Stimulated activated CD4-positive, alpha-beta T cell treated with anti-CD3 and anti-CD28 coated beads, TNF-alpha, amount 100 ng/mL, for 48 hours (primary cell): Measurements from ENCODE around the gene KREMEN2.
A peak's percentile ranks its signal among the peaks of the same experiment; 100 is the strongest.
"Not testable (repeated sequence)": the region's sequence is repeated elsewhere in the genome, so short reads cannot be mapped to it uniquely, and the experiment has no call there.

Source experiments
- DNase-seq, 3 donors: peaks; one replicate each; pipeline ENCODE4 v3.0.0-alpha.2; 2020; ENCODE audit warnings: low read depth in 3 of 3

KREMEN2 gene

GRCh38 chr16:2963723-2964474, at the start of gene KREMEN2:
KREMEN2 (plus strand) TSS chr16:2964275; CDS start chr16:2964521, 246 bp downstream.
- peak in 1 of 3 donors; percentile 27 for DNase-seq

- DNase-seq, result no peak
These were observed 48.7 kb upstream of the KREMEN2 start for GRCh38 chr16:2915196-2915929.

DNA sequence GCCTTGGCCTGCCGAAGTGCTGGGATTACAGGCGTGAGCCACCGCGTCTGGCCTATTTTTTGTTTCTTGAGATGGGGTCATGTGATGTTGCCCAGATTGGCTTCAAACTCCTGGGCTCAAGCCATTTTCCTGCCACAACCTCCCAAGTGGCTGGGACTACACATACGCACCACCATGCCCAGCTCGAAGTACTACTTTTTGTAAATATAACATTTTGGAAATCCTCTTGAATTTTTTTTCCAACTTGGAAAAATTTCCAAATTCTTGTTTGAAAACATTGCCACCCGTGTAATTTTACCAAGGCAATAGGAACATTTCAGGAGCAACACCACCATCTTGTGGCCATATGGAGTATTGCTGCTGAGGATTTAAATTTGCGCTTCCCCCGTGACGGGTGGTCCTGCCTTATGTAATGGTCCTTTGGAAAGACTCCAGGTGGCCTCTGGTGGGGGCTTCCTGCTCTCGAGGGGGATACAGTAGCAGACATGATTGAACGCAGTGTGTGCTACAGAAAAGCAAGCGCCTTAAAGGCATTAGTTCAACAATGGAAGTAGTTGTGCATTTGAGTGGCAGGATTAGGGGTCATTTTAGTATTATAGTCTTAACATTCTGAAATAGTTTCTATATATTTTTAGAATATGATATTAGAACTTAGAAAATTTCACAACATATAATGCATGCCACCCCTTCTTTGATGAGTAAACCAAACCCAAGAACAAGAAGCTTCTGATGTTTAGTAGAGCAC, 44.4 kb upstream of the KREMEN2 start:
- peak in 2 of 3 donors; percentile 38 for DNase-seq

- no peak for DNase-seq
These were observed 40.6 kb upstream of the KREMEN2 start for GRCh38 chr16:2923481-2923880.

DNA sequence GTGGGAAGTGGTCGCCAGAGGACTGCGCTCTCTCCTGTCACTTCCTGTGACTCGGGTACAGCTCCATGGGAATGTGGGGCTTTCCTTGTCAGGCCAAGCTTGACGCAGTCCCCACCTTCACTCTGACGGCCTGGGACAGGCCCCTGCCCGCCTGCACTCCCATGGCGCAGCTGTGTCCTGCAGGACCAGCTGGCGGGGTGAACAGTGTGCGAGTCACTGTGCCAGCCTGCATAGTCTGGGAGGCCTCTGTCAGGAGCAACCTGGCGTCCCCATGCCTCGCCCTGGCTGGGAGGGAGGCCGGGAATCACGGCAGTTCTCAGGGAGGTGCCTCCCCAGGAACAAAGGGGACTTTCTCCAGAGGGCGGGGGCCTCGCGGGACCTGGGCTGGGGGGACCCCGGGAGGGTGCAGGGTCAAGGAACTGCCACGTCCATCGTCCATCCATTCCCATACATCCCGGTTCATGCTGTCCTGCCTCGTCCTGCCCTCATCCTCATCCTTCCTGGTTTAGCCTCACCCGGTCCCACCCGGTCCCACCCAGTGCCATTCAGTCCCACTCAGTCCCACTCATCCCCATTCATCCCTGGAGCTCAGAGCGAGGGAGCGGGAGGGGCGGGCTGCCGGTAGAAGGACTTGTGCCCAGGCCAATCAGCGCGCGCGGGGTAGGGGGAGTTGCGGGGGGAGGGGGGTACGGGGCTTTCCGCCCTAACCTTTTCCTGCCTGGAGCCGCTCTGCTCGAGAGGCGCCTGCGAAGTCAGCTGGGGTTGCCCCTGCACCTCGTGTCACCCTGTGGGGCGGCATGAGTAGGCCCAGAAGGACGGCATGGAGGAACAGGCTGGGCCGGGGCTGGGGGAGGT, 38.9 kb upstream of the KREMEN2 start:
- DNase-seq, result no peak

DNA sequence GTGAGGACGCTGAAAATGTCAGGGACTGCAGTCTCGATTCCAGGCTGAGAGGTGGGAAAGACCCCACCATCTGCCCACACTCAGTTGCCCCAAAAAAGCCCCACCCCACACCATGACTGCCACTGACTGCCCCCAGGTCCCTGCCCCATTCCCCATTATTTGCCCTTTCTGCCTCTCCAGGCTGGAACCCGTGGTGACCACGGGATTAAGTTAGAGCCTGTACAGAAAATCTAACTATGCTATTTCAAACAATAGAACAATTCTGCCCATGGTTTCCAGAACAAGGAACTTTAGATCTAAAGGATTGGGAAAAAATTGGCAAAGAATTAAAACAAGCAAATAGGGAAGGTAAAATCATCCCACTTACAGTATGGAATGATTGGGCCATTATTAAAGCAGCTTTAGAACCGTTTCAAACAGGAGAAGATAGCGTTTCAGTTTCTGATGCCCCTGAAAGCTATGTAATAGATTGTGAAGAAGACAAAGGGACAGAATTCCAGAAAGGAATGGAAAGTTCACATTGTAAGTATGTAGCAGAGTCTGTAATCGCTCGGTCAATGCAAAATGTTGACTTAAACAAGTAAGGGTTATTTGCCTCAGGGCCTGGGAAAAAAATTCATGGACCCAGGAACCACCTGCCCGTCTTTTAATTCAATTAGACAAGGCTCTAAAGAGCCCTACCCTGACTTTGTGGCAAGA, 38.0 kb upstream of the KREMEN2 start:
- no peak for DNase-seq

DNA sequence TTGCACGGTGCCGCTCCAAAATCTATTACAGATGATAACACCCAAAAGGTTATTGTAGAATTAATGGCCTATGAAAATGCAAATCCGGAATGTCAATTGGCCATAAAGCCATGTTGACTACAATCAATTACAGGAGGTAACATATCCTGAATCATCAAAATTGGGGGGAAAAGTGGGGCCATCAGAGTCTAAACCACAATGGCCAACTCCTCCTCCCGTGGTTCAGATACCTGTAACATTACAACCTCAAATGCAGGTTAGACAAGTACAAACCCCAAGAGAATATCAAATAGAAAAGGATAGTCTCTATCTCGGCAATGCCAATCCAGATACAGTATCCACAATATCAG, 37.5 kb upstream of the KREMEN2 start:
- DNase-seq, result no peak

DNA sequence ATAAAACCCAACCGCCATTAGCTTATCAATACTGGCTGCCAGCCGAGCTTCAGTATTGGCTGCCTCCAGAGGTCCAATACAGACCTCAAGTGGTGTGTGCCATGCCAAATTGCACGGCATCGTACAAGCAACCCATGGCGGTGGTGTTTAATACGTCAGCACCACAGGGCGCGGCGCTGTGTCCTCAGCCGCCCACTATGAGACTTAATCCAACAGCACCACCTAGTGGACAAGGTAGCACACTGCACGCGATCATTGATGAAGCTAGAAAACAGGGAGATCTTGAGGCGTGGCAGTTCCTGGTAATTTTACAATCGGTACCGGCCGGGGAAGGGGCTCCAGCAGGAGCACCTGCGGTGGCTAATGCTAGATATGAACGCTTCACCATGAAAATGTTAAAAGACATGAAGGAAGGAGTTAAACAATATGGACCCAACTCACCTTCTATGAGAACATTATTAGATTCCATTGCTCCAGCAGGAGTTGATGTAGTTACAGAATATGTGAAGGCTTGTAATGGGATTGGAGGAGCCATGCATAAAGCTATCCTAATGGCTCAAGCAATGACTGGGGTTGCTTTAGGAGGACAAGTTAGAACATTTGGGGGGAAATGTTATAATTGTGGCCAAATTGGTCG, 36.9 kb upstream of the KREMEN2 start:
- DNase-seq, result peak; percentile 79 to 86 (median 83)

DNA sequence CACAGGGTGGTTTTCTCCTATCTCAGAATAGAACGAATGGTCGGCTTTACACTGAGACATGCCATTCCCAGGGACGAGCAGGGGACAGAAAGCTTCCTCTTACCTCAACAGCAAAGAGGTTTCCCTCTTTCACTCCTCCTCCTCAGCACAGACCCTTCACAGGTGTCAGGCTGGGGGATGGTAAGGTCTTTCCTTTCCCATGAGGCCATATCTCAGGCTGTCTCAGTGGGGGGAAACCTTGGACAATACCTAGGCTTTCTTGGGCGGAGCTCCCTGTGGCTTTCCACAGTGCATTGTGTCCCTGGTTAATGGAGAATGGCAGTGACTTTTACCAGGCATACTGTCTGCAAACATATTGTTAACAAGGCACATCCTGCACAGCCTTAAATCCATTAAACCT, 35.9 kb upstream of the KREMEN2 start:
- DNase-seq, result not testable (repeated sequence)

DNA sequence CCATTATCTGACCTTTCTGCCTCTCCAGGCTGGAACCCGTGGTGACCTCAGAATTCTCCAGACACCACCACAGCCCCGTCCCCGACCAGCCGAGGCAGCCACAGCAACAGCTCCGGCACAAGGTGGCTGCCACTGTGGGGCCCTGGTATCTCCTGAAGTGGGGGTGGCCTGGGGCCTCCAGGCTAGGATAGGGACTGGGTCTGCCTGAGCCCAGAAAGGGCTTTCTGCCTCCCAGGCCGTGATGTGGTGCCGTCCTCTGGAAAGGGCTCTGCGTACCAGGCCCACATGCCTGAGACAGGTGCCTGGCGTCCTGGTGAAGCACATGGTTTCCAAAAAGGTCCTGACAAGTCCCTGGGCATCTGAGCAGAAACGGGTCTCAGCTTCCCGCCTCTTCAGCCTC, 35.3 kb upstream of the KREMEN2 start:
- no peak for DNase-seq

DNA sequence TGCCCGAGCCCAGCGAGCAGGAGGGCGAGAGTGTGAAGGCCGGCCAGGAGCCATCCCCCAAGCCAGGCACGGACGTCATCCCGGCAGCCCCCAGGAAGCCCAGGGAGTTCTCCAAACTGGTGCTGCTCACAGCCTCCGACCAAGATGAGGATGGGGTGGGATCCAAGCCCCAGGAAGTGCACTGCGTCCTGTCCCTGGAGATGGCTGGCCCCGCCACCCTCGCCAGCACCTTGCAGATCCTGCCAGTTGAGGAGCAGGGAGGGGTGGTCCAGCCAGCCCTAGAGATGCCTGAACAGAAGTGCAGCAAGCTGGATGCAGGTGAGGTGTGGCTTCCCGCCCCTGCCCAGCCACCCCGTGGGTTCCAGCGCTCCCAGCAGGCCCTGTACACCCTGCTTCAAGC, 34.4 kb upstream of the KREMEN2 start:
- no peak for DNase-seq

GRCh38 chr16:2930236-2930635, 33.8 kb upstream of the KREMEN2 start:
- no peak for DNase-seq

DNA sequence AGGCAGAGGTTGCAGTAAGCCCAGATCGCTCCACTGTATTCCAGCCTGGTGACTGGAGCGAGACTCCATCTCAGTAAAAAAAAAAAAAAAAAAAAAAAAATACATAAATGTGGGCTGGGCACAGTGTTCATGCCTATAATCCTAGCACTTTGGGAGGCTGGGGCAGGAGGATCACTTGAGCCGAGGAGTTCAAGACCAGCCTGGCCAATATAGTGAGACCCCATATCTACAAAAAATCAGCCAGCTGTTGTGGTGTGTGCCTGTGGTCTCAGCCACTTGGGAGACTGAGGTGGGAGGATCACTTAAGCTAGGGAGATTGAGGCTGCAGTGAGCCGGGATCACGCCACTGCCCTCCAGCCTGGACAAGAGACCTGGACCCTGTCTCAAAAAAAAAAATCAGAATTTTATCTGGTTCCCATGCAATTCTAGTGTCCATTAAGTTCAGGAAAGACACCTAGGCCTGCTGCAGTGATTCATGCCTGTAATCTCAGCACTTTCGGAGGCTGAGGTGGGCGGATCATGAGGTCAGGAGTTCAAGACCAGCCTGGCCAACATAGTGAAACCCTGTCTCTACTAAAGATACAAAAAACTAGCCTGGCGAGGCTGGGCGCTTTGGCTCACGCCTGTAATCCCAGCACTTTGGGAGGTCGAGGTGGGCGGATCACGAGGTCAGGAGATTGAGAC, 32.7 kb upstream of the KREMEN2 start:
- not testable (repeated sequence) for DNase-seq

DNA sequence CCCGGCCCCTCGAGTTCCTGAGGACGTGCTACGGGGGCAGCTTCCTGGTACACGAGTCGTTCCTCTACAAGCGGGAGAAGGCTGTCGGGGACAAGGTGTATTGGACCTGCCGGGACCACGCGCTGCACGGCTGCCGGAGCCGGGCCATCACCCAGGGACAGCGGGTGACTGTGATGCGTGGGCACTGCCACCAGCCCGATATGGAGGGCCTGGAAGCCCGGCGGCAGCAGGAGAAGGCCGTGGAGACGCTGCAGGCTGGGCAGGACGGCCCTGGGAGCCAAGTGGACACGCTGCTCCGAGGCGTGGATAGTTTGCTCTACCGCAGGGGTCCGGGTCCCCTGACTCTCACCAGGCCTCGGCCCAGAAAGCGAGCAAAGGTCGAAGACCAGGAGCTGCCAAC, 30.9 kb upstream of the KREMEN2 start:
- no peak for DNase-seq

- no peak for DNase-seq
These were observed 30.4 kb upstream of the KREMEN2 start for GRCh38 chr16:2933701-2934100.

GRCh38 chr16:2934450-2934849, 29.6 kb upstream of the KREMEN2 start:
- no peak for DNase-seq

- no peak for DNase-seq
These were observed 27.6 kb upstream of the KREMEN2 start for GRCh38 chr16:2936436-2937011.

- DNase-seq, result no peak
These were observed 26.9 kb upstream of the KREMEN2 start for GRCh38 chr16:2937170-2937569.

GRCh38 chr16:2938206-2938605, 25.9 kb upstream of the KREMEN2 start:
- no peak for DNase-seq

GRCh38 chr16:2939968-2940367, 24.1 kb upstream of the KREMEN2 start:
- DNase-seq, result no peak
